ENCODE measurements around the gene VWDE. TPM values are rescaled to one million over a fixed set of nuclear protein-coding genes. Genes with fewer than 3 reads are reported as not detected.

VWDE gene
- total and polyA plus RNA-seq, 2 donors (not counting 3 experiments of a cell fraction or from before 2014, with no cell fraction given): 0.11 to 0.17 TPM

DNA sequence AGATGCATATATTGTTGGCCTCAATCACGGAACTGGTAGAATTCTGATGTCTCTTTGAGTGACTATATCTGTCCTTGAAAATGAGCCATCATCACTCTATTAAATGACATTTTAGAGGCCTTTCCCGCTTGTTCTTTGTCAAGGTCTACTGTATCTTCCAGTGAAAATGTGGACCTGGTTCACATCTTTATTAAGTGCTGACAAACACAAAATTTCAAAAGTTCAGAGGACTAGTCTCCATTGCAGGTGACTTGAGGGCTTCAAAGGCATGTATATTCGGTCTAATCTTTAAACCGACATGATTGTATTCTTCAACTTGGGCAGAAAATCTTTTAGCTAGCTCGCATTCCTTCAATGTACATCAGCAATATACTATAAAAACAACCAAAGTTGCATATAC, 36.6 kb upstream of the VWDE start:
- no TSS peak for BruUV-seq (replicated peaks)
- Histone ChIP-seq H2AFZ (ENCODE audit: low read depth, low read length) (no peak overlapping the region), H3K9ac (replicated peaks; ENCODE audit: extremely low read depth, insufficient read depth, low read length) (no peak overlapping the region), H3K4me1 (ENCODE audit: control insufficient read depth, extremely low read depth, insufficient read depth, low read length) (no peaks in the 10 kb centered on the region), H3K27ac (ENCODE audit: insufficient read depth, low read depth, low read length) (no peak overlapping the region), H4K20me1 (replicated peaks; ENCODE audit: control insufficient read depth, extremely low read depth, insufficient read depth, low read length) (no peaks in the 10 kb centered on the region), H3K9me3 (replicated peaks; ENCODE audit: control insufficient read depth, insufficient read depth, low read length) (no peaks in the 10 kb centered on the region), H3K36me3 (ENCODE audit: control insufficient read depth in 2 of 2, extremely low read depth in 1 of 2, insufficient read depth in 2 of 2, low read length in 2 of 2) (no peaks in the 10 kb centered on the region), H3K27me3 (ENCODE audit: control insufficient read depth in 2 of 2, insufficient read depth in 2 of 2, low read length in 2 of 2) (peaks cover 6 to 10% of the 10 kb centered on the region in 2 experiments), H3K9me1 (replicated peaks; ENCODE audit: control insufficient read depth, extremely low read depth, insufficient read depth, low read length) (no peaks in the 10 kb centered on the region), H3K4me3 (replicated peaks in 1 of 3; ENCODE audit: insufficient read depth in 1 of 3, low read depth in 1 of 3, low read length in 3 of 3) (no peak overlapping the region), H3K4me2 (ENCODE audit: insufficient read depth, low read length) (no peak overlapping the region), H3K79me2 (ENCODE audit: control insufficient read depth, insufficient read depth, low read length) (no peaks in the 10 kb centered on the region)
- no peak for DNase-seq (ENCODE audit: low read depth, low spot score)
- dilution Hi-C loops (cut with MboI; ENCODE audit: extremely low pct_ligation_motif_present, low sequenced_read_pairs) (no loop called here), intact Hi-C loops (cut with micrococcal nuclease) (no loop called here)
- no peak for FAIRE-seq
- TF ChIP-seq POLR2AphosphoS5 (IDR thresholded peaks at IDR 0.05; ENCODE audit: insufficient read depth, low read depth, low read length) (no peak), GATA2 (IDR thresholded peaks at IDR 0.05; ENCODE audit: insufficient read depth, insufficient read length, low read depth, low read length) (no peak), EZH2 (IDR thresholded peaks at IDR 0.05; ENCODE audit: borderline replicate concordance, low read depth, low read length, severe bottlenecking) (no peak), POLR2A (IDR thresholded peaks at IDR 0.05; ENCODE audit: low read depth, low read length) (no peak), MYC (IDR thresholded peaks at IDR 0.05; ENCODE audit: low read depth, low read length) (no peak), JUN (IDR thresholded peaks at IDR 0.05; ENCODE audit: borderline replicate concordance, insufficient read depth, insufficient read length, low read depth) (no peak), FOS (IDR thresholded peaks at IDR 0.05; ENCODE audit: borderline replicate concordance, insufficient read depth, low read length) (no peak)
- TF ChIP-seq, protein P1, sequence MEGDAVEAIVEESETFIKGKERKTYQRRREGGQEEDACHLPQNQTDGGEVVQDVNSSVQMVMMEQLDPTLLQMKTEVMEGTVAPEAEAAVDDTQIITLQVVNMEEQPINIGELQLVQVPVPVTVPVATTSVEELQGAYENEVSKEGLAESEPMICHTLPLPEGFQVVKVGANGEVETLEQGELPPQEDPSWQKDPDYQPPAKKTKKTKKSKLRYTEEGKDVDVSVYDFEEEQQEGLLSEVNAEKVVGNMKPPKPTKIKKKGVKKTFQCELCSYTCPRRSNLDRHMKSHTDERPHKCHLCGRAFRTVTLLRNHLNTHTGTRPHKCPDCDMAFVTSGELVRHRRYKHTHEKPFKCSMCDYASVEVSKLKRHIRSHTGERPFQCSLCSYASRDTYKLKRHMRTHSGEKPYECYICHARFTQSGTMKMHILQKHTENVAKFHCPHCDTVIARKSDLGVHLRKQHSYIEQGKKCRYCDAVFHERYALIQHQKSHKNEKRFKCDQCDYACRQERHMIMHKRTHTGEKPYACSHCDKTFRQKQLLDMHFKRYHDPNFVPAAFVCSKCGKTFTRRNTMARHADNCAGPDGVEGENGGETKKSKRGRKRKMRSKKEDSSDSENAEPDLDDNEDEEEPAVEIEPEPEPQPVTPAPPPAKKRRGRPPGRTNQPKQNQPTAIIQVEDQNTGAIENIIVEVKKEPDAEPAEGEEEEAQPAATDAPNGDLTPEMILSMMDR (IDR thresholded peaks at IDR 0.05; ENCODE audit: extremely low read depth in 1 of 2, insufficient read depth in 1 of 2, low read depth in 1 of 2, low read length in 2 of 2): no peak
- TF ChIP-seq, protein P2, sequence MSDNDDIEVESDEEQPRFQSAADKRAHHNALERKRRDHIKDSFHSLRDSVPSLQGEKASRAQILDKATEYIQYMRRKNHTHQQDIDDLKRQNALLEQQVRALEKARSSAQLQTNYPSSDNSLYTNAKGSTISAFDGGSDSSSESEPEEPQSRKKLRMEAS (IDR thresholded peaks at IDR 0.05; ENCODE audit: insufficient read depth, insufficient read length): no peak
- ChIA-PET POLR2A (no interaction called here), CTCF (interaction anchor here (0.9 to 6.0 kb wide), 4 partner anchors 18 to 55 kb away, joined by 3 to 44 read pairs (median 6); no protein-coding TSS in a partner anchor)
